Peyer's patch (tissue), 4 donors: ENCODE measurements around the gene VPS33B. TPM values are rescaled to one million over a fixed set of nuclear protein-coding genes. Genes with fewer than 3 reads are reported as not detected.
"Not testable (repeated sequence)": the region's sequence is repeated elsewhere in the genome, so short reads cannot be mapped to it uniquely, and the experiment has no call there.

Experiments used
- DNase-seq, 3 donors: peaks; one replicate each; pipeline ENCODE4 v3.0.0-alpha.2; 2017 to 2019
- H3K27ac ChIP-seq, 4 donors: fragments of 200-600 bp; sonication (generic); one replicate each; pipeline ENCODE4 v1.5.1; 2016 to 2019
- H3K27me3 ChIP-seq, 2 donors: fragments of 200-600 bp; sonication (generic); one replicate each; pipeline ENCODE4 v1.5.1; 2019
- H3K36me3 ChIP-seq, 3 donors: fragments of 200-600 bp; sonication (generic); one replicate each; pipeline ENCODE4 v1.5.1; 2016 to 2019
- H3K4me1 ChIP-seq, 4 donors: fragments of 200-600 bp; sonication (generic); one replicate each; pipeline ENCODE4 v1.5.1; 2016 to 2019
- H3K4me3 ChIP-seq, 4 donors: fragments of 200-600 bp; sonication (generic); 1 replicate in 3 of 4; 2 replicates in 1 of 4; pipeline ENCODE4 v1.5.1; 2016 to 2019; ENCODE audit warnings: mild to moderate bottlenecking in 1 of 4
- H3K9me3 ChIP-seq, 4 donors: fragments of 200-600 bp; sonication (generic); one replicate each; pipeline ENCODE4 v1.5.1; 2016 to 2019; ENCODE audit warnings: mild to moderate bottlenecking in 1 of 4
- POLR2A ChIP-seq, 2 donors: fragments of 450-650 bp; IDR thresholded peaks; one replicate each; pipeline ENCODE4 v1.5.1; 2017; ENCODE audit warnings: antibody characterized with exemption in 2 of 2, mild to moderate bottlenecking in 2 of 2, moderate library complexity in 2 of 2
- total RNA-seq, 4 donors: library from RNA; depleted of rRNA; stranded (reverse); fragments of >200 nt; gene quantifications; one replicate each; pipeline ENCODE4 v1.1.0, GENCODE V29; 2016
- TF ChIP-seq, protein P1 (sequence below), 6 experiments: fragments of 450-650 bp in 4 of 6; fragments of 200-600 bp in 2 of 6; sonication (generic) in 1 of 6; IDR thresholded peaks; one replicate each; pipeline ENCODE4 v1.5.1; 2017 to 2019; ENCODE audit warnings: antibody characterized with exemption in 6 of 6, mild to moderate bottlenecking in 3 of 6, moderate library complexity in 1 of 6

Gene VPS33B
- total RNA-seq, 4 donors from 2014 or later, result 12.4 to 31.5 (median 27.8) TPM

DNA sequence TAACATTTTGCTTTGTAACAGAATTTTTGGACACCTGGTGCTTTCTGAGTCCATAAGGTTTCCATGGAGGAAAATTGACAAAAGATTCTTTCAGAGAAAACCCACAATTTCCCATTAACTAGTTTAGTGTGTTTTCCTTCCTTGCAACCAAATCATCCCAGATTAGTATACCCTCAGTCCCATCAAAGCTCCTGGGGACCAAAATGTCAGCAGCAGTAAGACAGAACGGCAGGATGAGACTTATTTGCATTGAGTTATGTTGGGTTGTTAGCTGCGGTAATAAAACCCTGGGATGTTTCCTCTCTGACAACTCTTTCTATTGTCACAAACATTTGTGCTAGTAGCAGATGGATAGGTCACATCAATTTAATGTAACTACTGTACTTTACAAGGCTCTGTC lies 32.4 kb upstream of the VPS33B start:
- Histone ChIP-seq H3K36me3 (no peaks in the 10 kb centered on the region), H3K4me1 (peaks cover 0 to 4% (median 0%) of the 10 kb centered on the region in 4 donors), H3K9me3 (no peaks in the 10 kb centered on the region), H3K27me3 (no peaks in the 10 kb centered on the region), H3K27ac (no peak overlapping the region), H3K4me3 (no peak overlapping the region)
- DNase-seq, result no peak
- TF ChIP-seq, protein P1, sequence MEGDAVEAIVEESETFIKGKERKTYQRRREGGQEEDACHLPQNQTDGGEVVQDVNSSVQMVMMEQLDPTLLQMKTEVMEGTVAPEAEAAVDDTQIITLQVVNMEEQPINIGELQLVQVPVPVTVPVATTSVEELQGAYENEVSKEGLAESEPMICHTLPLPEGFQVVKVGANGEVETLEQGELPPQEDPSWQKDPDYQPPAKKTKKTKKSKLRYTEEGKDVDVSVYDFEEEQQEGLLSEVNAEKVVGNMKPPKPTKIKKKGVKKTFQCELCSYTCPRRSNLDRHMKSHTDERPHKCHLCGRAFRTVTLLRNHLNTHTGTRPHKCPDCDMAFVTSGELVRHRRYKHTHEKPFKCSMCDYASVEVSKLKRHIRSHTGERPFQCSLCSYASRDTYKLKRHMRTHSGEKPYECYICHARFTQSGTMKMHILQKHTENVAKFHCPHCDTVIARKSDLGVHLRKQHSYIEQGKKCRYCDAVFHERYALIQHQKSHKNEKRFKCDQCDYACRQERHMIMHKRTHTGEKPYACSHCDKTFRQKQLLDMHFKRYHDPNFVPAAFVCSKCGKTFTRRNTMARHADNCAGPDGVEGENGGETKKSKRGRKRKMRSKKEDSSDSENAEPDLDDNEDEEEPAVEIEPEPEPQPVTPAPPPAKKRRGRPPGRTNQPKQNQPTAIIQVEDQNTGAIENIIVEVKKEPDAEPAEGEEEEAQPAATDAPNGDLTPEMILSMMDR (IDR thresholded peaks at IDR 0.05), result no peak

- Histone ChIP-seq H3K27me3 (no peaks in the 10 kb centered on the region), H3K27ac (no peak overlapping the region), H3K9me3 (no peaks in the 10 kb centered on the region), H3K4me1 (peaks cover 0 to 4% (median 0%) of the 10 kb centered on the region in 4 donors), H3K4me3 (no peak overlapping the region), H3K36me3 (no peaks in the 10 kb centered on the region)
- no peak for DNase-seq
- no peak for TF ChIP-seq POLR2A (IDR thresholded peaks at IDR 0.05)
These were observed 28.9 kb upstream of the VPS33B start for GRCh38 chr15:91051248-91051647.

- Histone ChIP-seq H3K4me3 (no peak overlapping the region), H3K27ac (no peak overlapping the region), H3K9me3 (no peaks in the 10 kb centered on the region), H3K27me3 (no peaks in the 10 kb centered on the region), H3K4me1 (peaks cover 0 to 4% (median 0%) of the 10 kb centered on the region in 4 donors), H3K36me3 (no peaks in the 10 kb centered on the region)
- TF ChIP-seq, protein P1 (IDR thresholded peaks at IDR 0.05), result no peak
- TF ChIP-seq POLR2A (IDR thresholded peaks at IDR 0.05), result no peak
- DNase-seq, result no peak
These were observed 27.7 kb upstream of the VPS33B start for GRCh38 chr15:91050128-91050455.

GRCh38 chr15:91049378-91050127 lies 27.2 kb upstream of the VPS33B start:
- Histone ChIP-seq H3K27me3 (no peaks in the 10 kb centered on the region), H3K9me3 (no peaks in the 10 kb centered on the region), H3K27ac (no peak overlapping the region), H3K4me3 (no peak overlapping the region), H3K36me3 (no peaks in the 10 kb centered on the region), H3K4me1 (peaks cover 0 to 4% (median 0%) of the 10 kb centered on the region in 4 donors)
- TF ChIP-seq, protein P1 (IDR thresholded peaks at IDR 0.05), result peak; percentile 10 to 70 (median 60)
- no peak for TF ChIP-seq POLR2A (IDR thresholded peaks at IDR 0.05)
- DNase-seq, result peak in 2 of 3 donors; percentile 42 to 82

DNA sequence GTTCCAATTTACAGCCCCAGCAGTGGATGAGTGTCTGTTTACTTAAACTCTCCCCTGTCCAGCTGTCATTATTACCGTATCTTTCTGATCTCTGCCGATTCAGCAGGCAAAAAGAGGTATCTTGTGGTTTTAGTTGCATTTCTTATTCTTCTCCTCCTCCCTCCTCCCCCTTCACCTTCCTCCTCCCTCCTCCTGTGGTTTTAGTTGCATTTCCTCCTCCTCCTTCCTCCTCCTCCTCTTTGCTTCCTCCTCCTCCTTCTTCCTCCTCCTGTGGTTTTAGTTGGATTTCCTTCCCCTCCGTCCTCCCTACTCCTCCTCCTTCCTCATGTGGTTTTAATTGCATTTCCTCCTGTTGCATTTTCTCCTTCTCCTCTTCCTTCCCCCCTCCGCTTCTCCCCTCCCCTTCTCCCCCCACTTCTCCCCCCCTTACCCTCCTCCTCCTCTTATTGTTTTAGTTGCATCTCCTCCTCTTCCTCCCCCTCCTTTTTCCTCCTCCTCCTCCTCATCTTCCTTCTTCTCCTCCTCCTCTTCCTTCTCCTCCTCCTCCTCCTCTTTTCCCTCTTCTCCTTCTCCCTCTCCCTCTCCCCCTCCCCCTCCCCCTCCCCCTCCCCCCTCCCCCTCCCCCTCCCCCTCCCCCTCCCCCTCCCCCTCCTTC lies 25.3 kb upstream of the VPS33B start:
- no peak for DNase-seq
- TF ChIP-seq, protein P1 (IDR thresholded peaks at IDR 0.05), result no peak
- no peak for TF ChIP-seq POLR2A (IDR thresholded peaks at IDR 0.05)
- Histone ChIP-seq H3K36me3 (no peaks in the 10 kb centered on the region), H3K4me1 (peaks cover 0 to 4% (median 0%) of the 10 kb centered on the region in 4 donors), H3K4me3 (no peak overlapping the region), H3K27ac (no peak overlapping the region), H3K9me3 (no peaks in the 10 kb centered on the region), H3K27me3 (no peaks in the 10 kb centered on the region)

DNA sequence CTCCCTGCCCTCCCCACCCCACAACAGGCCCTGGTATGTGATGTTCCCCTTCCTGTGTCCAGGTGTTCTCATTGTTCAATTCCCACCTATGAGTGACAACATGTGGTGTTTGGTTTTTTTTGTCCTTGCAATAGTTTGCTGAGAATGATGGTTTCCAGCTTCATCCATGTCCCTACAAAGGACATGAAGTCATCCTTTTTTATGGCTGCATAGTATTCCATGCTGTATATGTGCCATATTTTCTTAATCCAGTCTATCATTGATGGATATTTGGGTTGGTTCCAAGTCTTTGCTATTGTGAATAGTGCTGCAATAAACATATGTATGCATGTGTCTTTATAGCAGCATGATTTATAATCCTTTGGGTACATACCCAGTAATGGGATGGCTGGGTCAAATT lies 23.7 kb upstream of the VPS33B start:
- not testable (repeated sequence) for H3K36me3 ChIP-seq, DNase-seq, H3K27me3 ChIP-seq, H3K27ac ChIP-seq, H3K9me3 ChIP-seq, H3K4me1 ChIP-seq, H3K4me3 ChIP-seq
